Smooth muscle cell (in vitro differentiated cells): ENCODE data around the gene FAM13B. TPM values are rescaled to one million over a fixed set of nuclear protein-coding genes. Genes with fewer than 3 reads are reported as not detected.
"Not testable (repeated sequence)": the region's sequence is repeated elsewhere in the genome, so short reads cannot be mapped to it uniquely, and the experiment has no call there.

Experiments
- DNase-seq: peaks from one replicate; lab custom pipeline; 2025; ENCODE audit not compliant: unreplicated experiment; lab: John Stamatoyannopoulos, UW
- H2AFZ ChIP-seq: fragments of 200-600 bp; sonication (generic); 2 replicates; pipeline ENCODE4 v1.6.0; 2016; ENCODE audit warnings: antibody characterized with exemption, low read depth, mild to moderate bottlenecking
- H3F3A ChIP-seq: fragments of 200-600 bp; sonication (generic); 2 replicates; pipeline ENCODE4 v1.6.0; 2017; ENCODE audit warnings: antibody characterized with exemption, low read depth
- H3K27ac ChIP-seq: fragments of 200-600 bp; sonication (generic); 2 replicates; pipeline ENCODE4 v1.5.1; 2016; ENCODE audit warnings: low read depth, mild to moderate bottlenecking
- H3K27me3 ChIP-seq: fragments of 200-600 bp; sonication (generic); 2 replicates; pipeline ENCODE4 v1.6.1; 2016; ENCODE audit warnings: low read depth, mild to moderate bottlenecking
- H3K36me3 ChIP-seq: fragments of 200-600 bp; sonication (generic); 2 replicates; pipeline ENCODE4 v1.5.1; 2016; ENCODE audit warnings: low read depth
- H3K4me1 ChIP-seq: fragments of 200-600 bp; sonication (generic); 2 replicates; pipeline ENCODE4 v1.5.1; 2016; ENCODE audit warnings: low read depth
- H3K4me2 ChIP-seq: fragments of 200-600 bp; sonication (generic); 2 replicates; pipeline ENCODE4 v1.6.0; 2016; ENCODE audit warnings: mild to moderate bottlenecking
- H3K4me3 ChIP-seq: fragments of 200-600 bp; sonication (generic); 2 replicates; pipeline ENCODE4 v1.5.1; 2016; ENCODE audit warnings: mild to moderate bottlenecking
- H3K79me2 ChIP-seq: fragments of 200-600 bp; sonication (generic); 2 replicates; pipeline ENCODE4 v1.6.0; 2016; ENCODE audit warnings: low read depth, mild to moderate bottlenecking
- H3K9ac ChIP-seq: fragments of 200-600 bp; sonication (generic); 2 replicates; pipeline ENCODE4 v1.6.0; 2016; ENCODE audit warnings: low read depth
- H3K9me3 ChIP-seq: fragments of 200-600 bp; sonication (generic); replicated peaks from 2 replicates; pipeline ENCODE4 v1.5.1; 2016; ENCODE audit warnings: low read depth
- H4K20me1 ChIP-seq: fragments of 200-600 bp; sonication (generic); 2 replicates; pipeline ENCODE4 v1.6.0; 2016; ENCODE audit warnings: low read depth
- CTCF ChIP-seq: fragments of 200-600 bp; sonication (generic); IDR thresholded peaks from 2 replicates; pipeline ENCODE4 v1.5.1; 2017; ENCODE audit warnings: borderline replicate concordance, mild to moderate bottlenecking, antibody characterized with exemption; ENCODE audit not compliant: insufficient read depth, poor library complexity, severe bottlenecking
- WGBS: methylation state at CpG from one replicate; pipeline ENCODE4 v1.1.7; 2016; ENCODE audit warnings: low lambda C conversion rate; 5-methylcytosine and 5-hydroxymethylcytosine counted together
- polyA plus RNA-seq: library from polyadenylated mRNA; unstranded; fragments of >200 nt; fragmentation: Nextera tagmentation; extraction: Ambion mirVana; gene quantifications from 2 replicates; pipeline ENCODE4 v1.2.1, GENCODE V29; 2016
- total RNA-seq: library from RNA; depleted of rRNA; stranded (reverse); fragments of >200 nt; gene quantifications from 2 replicates; pipeline ENCODE4 v1.2.3, GENCODE V29; 2014

The FAM13B gene
- total and polyA plus RNA-seq, 2 experiments from 2014 or later: 3.8 to 15.1 TPM

- no peaks in the 10 kb centered on the region for H3K4me1 ChIP-seq
- 88% methylated on average over 3 of the region's 3 CpGs for WGBS
These were observed 20.7 kb upstream of the FAM13B start for GRCh38 chr5:138053554-138053953.

GRCh38 chr5:138052718-138053117 is 19.8 kb upstream of the FAM13B start:
- WGBS: 100% methylated on average over 1 of the region's 1 CpG

More at GRCh38 chr5:138053554-138053953, 20.7 kb upstream of the FAM13B start:
- H3K27ac ChIP-seq: no peak overlapping the region
- H3K4me2 ChIP-seq: no peak overlapping the region
- no peaks in the 10 kb centered on the region for H3K27me3 ChIP-seq
- H4K20me1 ChIP-seq: no peaks in the 10 kb centered on the region
- H3K36me3 ChIP-seq: no peaks in the 10 kb centered on the region
- no peak overlapping the region for H3K9ac ChIP-seq
- no peak for DNase-seq
- H3K79me2 ChIP-seq: no peaks in the 10 kb centered on the region
- H3K9me3 ChIP-seq: no peaks in the 10 kb centered on the region
- TF ChIP-seq CTCF: no peak
- H2AFZ ChIP-seq: no peak overlapping the region
- H3K4me3 ChIP-seq: no peak overlapping the region
- H3F3A ChIP-seq: no peaks in the 10 kb centered on the region

GRCh38 chr5:138051441-138052296 is 18.8 kb upstream of the FAM13B start:
- Histone ChIP-seq H3F3A (no peaks in the 10 kb centered on the region), H3K4me3 (no peak overlapping the region)
- no peak for TF ChIP-seq CTCF

More at GRCh38 chr5:138052718-138053117, 19.8 kb upstream of the FAM13B start:
- H2AFZ ChIP-seq, H3K4me3 ChIP-seq, H4K20me1 ChIP-seq, H3K27me3 ChIP-seq, H3K4me2 ChIP-seq, H3K9me3 ChIP-seq, H3K4me1 ChIP-seq, H3F3A ChIP-seq, H3K27ac ChIP-seq, H3K9ac ChIP-seq, H3K79me2 ChIP-seq, H3K36me3 ChIP-seq, DNase-seq: not testable (repeated sequence)

GRCh38 chr5:138045283-138045682 is 12.4 kb upstream of the FAM13B start:
- H3K4me1 ChIP-seq, DNase-seq, H3K4me2 ChIP-seq, H3K27me3 ChIP-seq, H3K9me3 ChIP-seq, H3K9ac ChIP-seq, H3K36me3 ChIP-seq, H3F3A ChIP-seq, H3K27ac ChIP-seq, H4K20me1 ChIP-seq, H3K79me2 ChIP-seq, H3K4me3 ChIP-seq, H2AFZ ChIP-seq: not testable (repeated sequence)
- 98% methylated on average over 3 of the region's 3 CpGs for WGBS

More at GRCh38 chr5:138051441-138052296, 18.8 kb upstream of the FAM13B start:
- Histone ChIP-seq H3K27ac (no peak overlapping the region), H3K79me2 (no peaks in the 10 kb centered on the region), H4K20me1 (no peaks in the 10 kb centered on the region), H3K4me1 (no peaks in the 10 kb centered on the region), H3K27me3 (no peaks in the 10 kb centered on the region), H3K4me2 (no peak overlapping the region), H2AFZ (no peak overlapping the region), H3K9me3 (no peaks in the 10 kb centered on the region), H3K9ac (no peak overlapping the region), H3K36me3 (no peaks in the 10 kb centered on the region)
- WGBS: 77% methylated on average over 9 of the region's 9 CpGs
- DNase-seq: no peak
